Activated CD4-positive, CD25-positive, alpha-beta regulatory T cell treated with anti-CD3 and anti-CD28 coated beads, Interleukin-2, amount 50 U/mL, for 24 hours (primary cell): ENCODE results near the gene ZNF483.
"Not testable (repeated sequence)": the region's sequence is repeated elsewhere in the genome, so short reads cannot be mapped to it uniquely, and the experiment has no call there.

ENCODE experiments used
- ATAC-seq, 2 donors: fragments of 150-1000 bp; cut with Tn5 transposase; one replicate each; pipeline ENCODE4 v1.10.0; 2021; ENCODE audit warnings: mild to moderate bottlenecking in 1 of 2, moderate library complexity in 1 of 2

ZNF483 gene

DNA sequence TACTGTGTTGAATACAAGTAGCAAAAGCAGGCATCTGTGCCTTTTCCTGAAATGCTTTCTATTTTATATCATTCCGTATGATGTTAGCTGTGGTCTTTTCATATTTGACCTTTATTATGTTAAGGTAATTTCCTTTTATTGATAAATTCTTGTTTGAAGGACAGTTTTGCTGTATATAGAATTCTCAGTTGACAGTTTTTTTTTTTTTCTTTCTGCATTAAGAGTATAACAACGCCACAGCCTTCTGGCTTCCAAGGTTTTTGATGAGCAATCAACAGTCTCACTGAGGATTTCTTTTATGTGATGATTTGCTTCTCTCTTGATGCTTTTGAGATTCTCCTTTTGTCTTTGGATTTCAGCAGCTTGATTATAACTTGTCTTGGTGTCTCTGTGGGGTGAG lies 23.6 kb downstream of the ZNF483 start:
- ATAC-seq: no peak

DNA sequence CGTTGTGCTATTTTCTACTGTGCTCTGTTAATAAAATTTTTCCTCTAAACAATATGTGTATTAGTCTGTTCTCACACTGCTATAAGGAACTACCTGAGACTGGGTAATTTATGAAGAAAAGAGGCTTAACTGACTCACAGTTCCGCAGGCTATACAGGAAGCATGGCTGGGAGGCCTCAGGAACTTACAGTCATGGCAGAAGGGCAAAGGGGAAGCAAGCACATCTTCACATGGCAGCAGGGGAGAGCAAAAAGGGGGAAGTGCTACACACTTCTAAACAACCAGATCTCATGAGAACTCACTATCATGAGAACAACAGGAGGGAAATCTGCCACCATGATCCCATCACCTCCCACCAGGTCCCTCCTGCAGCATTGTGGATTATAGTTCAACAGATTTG lies 30.4 kb downstream of the ZNF483 start:
- not testable (repeated sequence) for ATAC-seq

DNA sequence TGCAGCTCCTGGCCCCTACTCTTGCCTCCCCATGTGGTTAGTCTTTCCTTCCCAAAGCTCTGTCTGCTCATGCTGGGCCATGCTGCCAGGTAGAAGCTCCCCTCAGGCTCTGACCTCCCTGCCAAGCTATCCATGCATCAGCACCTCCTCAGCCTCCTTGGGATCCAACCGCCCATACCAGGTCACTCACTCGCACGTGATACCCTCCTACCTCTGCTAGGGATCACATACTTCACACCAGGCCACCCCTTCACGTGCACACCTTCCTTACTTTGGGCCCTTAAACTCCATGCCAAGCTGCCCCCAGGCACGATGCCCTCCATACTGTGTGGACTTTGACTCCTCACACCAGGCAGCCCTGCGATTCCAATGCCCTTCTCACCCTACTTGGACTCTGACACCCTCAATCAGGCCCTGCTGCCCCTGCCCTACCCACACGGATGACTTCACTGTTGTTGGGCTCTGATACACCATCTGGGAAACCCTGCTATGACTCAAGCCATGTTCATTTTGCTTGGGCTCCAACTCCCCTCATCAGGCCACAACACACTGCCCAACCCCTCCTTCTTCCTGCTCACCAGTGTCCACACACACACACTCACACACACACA lies 34.1 kb downstream of the ZNF483 start:
- ATAC-seq: no peak

DNA sequence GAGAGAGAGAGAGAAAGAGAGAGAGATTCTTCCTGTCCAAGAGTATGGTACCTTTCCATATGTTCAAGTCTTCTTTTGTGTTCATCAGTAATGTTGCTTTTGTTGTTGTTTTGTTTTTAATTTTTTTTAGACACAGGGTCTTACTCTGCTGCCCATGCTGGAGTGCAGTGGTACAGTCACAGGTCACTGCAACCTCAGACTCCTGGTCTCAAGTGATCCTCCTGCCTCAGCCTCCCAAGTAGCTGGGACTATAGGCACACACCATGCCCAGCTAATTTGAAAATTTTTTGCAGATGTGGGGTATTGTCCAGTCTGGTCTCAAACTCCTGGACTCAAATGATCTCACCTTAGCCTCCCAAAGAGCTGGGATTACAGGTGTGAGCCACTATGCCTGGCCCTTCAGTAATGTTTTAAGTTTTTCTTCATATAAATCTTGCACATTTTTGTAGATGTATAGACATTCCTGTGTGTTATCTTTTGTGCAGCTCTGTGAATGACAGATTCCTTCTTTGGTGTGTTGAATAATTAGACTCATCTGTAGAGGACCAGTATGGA lies 36.3 kb downstream of the ZNF483 start:
- ATAC-seq: no peak

DNA sequence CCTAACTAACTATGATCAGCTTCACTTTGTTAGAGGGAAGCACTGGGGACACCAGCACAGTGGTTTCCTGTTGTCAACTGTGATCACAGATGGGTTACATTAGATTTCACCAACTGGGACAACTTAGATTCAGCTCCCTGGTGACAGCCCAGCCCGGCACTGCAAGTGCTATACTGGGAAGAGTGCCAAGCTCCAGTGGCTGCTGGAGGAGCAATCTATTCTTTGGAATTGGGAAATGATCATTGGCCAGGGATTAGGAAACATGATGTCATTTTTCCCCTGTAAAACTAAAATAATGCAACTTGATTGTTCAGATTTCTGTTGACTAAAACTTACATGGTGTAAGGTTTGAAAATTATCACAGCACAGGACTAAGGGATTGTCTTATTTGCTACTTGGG lies 41.3 kb downstream of the ZNF483 start:
- no peak for ATAC-seq

DNA sequence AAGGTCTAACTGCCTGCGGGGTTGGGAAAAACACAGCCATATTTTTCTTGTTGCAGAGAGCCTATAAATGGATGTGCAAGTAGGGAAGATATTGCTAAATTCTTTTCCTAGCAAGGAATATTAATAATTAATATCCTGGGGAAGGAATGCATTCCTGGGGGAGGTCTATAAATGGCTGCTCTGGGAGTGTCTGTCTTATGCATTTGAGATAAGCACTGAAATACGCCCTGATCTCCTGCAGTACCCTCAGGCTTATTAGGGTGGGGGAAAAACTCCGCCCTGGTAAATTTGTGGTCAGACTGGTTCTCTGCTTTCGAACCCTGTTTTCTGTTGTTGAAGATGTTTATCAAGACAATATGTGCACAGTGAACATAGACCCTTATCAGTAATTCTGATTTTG lies 43.1 kb downstream of the ZNF483 start:
- ATAC-seq: not testable (repeated sequence)

DNA sequence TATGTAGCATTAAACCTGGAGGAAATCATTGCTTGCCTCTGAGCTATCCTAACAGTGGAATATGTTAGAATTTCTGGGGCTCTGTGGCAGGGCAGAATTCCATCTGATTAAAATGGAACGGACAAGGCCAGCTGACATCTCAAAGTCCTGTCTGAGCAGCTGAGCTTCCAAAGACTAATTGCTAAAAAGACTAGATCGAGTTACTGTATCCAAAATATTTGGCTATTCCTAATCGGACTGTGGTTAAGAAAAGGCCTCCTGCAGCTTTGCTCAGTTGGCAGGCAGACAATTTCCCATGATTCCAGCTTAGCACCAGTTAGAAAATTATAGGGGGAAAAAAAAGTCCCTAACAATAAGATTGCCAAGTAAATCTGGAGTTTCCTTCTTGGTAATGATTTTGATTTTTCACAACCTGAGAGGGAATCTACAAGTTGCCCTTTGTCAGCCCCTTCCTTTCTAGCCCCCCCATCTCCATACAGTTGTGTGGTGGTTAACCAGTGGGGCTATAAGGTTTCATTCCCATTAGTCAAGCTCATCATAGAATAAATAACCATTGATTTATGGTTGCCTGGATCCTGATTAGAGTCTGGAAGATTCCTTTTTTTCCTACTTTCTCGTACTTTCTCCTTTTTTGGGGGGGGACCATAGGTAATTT lies 48.1 kb downstream of the ZNF483 start:
- no peak for ATAC-seq

DNA sequence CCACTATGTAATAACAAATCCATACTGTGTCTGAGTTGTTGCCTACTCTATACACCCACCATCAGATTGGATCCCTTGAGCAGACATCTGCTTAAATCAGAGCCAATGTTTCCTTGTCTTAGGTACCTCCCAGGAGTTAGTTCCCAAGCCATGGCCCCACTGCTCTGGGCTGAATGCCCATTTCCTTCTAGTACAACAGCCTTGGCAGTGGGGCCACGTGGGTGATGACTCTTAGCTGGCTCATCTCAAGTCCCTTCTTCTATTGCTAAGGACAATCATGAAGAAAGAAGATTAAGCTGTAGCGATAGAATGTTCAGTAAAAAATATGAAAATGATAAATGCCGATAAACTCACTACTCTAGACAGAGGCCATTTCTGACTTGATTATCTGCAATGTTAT lies 57.9 kb downstream of the ZNF483 start:
- no peak for ATAC-seq

DNA sequence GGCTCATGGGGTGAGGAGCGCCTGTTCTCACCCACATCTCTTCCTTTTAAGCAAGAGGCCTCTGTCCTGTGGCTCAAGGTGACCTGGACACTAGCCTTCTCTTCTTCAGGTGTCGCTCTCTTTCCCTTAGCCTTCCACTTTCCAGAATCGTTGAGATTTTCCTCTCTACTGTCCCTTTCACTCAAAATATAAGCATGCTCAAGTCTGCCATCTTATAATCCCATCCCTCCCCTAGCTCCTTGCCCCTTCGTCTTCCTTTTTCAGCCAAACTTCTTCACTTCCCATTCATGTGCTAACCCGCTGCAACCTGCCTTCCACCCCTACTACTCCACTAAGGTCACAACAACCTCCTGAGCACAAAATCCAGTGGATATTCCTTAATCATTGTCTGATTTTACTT lies 61.4 kb downstream of the ZNF483 start:
- no peak for ATAC-seq

DNA sequence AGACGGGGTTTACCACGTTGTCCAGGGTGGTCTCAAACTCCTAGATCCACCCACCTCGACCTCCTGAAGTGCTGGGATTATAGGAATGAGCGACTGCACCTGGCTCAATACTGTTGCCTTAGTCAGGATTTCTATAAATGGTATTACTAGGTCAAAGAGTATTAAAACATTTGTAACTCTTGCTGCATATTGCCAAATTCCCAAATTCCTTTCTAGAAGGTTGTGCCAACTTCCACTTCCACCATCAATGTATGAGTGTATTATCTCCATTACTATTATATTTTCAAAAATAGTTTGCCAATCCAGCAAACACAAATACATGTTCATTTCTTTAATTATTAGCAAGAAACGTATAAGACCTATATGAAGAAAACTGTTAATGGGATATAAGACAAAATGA lies 63.9 kb downstream of the ZNF483 start:
- no peak for ATAC-seq

DNA sequence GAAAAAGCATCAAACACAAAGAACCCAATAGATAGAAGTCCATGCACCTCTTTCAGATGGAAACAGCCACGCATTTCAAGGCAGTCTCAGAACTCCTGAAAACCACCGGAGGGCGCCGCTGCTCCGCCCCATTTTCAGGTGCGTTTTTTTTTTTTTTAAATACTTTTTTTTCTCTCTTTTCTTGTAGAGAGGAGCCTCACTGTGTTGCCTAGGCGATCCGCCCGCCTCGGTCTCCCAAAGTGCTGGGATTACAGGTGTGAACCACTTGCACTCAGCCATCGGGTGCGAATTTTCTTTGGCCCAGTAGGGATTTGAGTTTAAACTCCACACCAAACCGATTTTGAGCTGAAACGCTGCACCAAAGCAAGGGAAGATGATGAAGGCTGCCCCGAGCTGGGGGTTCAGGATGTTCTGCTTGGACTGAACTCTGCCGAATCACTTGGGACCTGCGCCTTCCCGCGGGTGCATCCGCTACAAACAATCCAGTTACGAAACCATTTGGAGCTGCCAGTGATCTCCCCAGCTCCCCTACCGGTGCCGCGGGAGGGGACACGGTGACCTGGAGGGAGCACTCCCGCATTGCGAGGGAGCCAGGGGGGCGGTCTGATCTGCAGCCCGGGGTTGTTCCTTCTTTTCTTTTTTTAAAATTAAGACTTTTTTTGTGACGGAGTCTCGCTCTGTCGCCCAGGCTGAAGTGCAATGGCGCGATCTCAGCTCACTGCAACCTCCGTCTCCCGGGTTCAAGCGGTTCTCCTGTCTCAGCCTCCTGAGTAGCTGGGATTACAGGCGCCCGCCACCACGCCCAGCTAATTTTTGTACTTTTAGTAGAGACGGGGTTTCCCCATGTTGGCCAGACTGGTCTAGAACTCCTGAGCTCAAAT lies 73.1 kb downstream of the ZNF483 start:
- peak; percentile 26 to 59 for ATAC-seq

DNA sequence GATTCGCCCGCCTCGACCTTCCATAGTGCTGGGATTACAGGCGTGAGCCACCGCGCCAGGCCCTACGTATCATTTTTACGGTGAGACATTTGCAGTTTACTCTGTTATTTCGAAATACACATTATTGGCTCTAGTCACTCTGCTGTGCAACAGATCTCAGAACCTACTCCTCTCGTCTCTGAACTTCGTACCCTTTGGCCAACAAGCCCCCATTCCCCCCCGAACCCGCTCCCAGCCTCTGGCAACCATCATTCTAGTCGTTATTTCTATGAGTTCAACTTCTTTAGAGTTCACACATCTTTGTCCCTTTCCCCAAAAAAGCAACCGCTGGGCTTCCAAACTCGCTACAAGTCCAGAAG lies 73.7 kb downstream of the ZNF483 start:
- ATAC-seq: no peak

DNA sequence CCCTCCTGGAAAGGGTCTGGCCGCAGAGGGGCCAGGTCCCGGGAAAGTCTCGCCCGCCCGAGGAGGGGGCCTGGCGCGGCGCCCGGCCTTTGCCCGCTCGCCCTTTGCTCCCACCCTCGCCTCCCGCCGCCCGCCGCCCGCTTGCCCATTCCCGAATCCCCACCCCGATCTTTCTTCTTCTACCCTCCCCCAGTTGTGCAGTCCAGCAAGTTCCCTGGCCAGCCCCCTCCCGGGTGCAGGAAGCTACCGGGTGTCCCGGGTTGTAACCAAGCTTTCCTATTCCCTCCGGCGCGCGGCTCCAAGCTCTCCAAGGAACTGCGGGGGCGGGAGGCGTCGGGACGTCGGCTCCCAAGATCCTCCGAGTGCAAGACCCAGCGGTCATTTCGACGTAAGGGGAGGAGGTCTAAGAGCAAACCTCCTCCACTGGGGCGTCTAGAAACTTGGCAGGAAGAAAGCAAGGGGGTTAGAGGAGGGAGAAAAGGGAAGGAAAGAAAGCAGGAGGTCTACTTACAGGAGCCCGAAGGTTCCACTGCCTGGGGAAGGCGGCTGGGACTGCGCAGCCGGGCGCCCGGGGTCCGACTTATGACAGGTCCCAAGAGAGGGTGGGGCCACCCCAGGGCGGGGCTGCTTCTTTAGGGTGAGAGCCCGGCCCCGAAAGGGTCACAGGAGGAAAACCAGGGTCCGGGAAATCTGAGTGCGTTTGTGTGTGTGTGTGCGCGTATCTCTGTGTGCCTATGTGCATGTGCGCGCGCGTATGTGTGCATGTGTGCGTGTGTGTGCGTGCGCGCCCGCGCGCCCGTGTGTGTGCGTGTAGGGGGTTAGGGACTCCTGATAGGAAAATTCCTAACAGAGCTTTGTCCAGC lies 74.3 kb downstream of the ZNF483 start, which contains the start of gene PTGR1:
PTGR1 (minus strand) TSS at position 556 of the 863 bp plus-strand sequence. CDS start 2,225 bp downstream, outside the sequence.
- peak in 1 of 2 donors; percentile 30 for ATAC-seq

DNA sequence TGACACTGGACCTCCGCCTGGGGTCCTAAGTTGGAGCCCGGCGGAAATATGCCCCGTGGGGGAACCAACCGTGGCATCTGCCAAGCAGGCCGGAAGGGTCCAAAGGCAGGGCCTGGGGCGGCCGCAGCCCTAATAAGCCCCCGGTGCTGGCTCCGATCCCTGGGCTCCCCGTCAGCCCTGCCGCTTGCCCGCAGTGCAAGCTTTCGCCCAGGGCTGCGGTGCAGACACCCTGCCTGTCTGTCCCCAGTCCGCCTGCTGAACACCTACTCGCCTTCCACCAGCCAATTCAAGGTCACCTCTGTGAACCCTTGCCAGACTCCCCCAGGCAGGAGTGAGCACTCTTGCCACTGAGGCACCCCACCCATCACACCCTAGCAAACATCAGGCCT lies 75.0 kb downstream of the ZNF483 start:
- ATAC-seq: no peak

DNA sequence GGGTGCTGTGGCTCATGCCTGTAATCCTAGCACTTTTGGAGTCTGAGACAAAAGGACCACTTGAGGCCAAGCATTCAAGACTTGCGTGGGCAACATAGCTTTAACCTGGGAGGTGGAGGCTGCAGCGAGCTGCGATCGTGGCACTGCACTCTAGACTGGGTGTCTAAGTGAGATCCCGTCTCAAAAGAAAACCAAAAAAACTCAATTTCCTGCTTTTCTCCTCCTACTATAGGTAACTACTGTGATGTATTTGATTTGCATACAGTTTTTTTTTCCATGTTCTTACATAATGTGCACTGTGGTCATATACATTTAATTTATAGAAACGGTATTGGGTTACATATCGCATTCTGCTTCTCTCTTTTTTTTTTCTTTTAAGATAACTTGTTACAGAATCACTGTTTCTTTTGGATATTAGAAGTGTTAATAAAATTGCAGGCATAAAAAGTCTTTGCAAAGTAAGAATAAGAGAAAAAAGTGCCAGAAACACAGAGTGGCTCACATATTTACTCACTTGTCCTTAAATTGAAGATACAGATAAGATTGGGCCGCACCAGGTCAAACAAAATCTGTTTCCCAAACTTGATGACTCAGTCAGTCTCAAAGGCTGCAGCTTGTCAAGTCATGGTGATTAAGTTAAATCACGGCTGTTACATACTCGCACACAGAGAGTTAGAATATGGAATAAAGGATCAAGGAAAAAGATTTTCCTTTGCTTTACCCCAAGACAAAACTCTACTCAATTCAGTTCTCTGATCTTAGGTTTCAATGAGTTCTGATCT lies 76.4 kb downstream of the ZNF483 start:
- no peak for ATAC-seq

DNA sequence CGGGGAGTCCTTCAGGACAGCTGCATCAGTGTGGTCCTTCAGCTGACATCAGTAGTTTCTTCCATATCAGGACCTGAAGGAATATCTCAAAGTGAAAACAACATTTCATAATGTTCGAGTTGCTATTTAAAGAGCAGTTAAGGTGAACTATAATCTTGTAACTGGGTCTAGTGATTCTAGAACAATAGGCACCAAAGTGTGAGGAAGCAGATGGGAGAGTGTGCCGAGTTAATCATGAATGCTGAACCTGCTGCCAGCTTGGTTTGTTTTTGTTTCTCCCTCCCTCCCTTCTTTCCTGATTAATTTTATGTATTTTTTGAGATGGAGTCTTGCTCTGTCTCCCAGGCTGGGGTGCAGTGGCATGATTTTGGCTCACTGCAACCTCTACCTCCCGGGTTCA lies 78.1 kb downstream of the ZNF483 start:
- no peak for ATAC-seq

DNA sequence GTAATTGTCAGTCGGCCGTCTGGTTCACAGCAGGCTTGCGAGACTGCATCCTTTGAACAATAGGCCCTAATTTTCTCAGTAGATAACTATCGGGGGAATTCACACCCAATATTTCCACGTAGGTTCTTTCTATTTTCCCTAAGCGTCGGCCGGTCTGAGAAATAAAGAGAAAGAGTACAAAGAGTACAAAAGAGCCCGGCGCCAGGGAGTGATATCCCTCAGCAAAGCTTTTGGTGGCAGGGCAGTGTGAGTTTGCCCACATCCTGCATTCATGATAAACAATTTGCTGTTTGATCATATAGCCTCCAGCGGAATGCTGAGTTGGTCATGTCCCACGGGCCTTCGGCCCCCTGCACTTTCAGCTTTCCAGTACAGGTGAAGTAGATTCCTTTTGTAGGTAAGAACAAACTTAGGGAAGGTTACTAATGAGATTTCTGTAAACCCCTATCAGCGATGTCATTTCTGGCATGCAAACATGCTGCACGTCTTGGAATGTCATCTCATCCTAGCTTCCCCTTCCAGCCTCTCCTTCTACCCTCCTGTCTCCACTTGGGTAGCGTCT lies 79.2 kb downstream of the ZNF483 start:
- no peak for ATAC-seq

DNA sequence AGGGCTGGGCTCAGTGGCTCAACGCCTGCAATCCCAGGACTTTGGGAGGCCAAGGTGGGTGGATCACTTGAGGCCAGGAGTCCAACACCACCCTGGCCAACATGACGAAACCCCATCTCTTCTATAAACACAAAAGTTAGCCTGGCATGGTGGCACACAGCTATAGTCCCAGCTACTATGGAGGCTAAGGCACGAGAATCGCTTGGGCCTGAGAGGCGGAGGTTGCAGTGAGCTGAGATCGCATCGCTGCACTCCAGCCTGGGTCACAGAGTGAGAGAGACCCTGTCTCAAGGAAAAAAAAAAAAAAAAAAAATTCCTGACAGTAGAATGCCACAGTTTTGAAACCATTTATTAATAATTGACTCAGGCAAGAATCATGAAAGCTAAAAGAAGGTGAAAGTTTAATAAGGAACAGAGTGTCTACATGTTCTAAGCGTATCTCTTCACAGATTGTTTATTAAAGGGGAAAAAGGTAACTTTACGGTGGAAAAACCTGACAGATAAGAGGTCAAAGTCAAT lies 80.1 kb downstream of the ZNF483 start:
- no peak for ATAC-seq

DNA sequence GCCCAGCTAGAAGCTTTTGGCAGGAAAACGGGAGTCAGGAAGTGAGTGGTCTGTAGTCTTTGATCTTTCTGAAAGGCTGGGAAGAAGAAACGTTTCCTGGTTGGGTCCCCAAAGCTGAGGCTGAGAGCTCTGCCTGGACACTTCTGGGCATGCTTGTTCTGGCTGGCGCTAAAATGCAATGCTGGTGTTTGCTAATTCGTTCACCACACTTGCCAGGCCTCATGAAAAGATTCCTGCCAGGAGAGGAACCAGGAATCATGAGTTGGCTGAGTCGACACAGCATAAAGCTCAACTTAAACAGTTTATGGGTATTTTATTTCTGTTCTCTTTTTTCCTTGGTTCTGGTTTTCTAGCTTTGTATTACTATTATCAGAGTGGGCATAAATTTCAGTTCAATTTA lies 85.2 kb downstream of the ZNF483 start:
- no peak for ATAC-seq

DNA sequence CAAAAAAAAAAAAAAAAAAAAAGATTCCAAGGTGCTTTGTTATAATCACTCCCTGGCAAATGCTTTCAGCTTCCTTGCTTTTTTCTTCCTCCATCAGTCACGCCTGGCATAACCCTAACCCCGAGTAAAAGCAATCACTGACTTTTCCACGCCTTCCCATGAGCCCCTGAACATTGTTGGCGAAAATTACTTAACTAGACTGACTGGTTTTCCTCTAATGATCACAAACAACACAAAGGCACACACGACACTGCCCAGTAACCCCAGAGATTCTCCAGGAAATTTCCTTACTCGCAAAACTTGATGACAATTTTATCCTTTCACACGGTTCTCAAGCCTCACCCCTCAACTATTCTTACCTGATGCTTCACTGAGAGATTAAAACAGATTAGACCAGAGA lies 85.9 kb downstream of the ZNF483 start:
- no peak for ATAC-seq

DNA sequence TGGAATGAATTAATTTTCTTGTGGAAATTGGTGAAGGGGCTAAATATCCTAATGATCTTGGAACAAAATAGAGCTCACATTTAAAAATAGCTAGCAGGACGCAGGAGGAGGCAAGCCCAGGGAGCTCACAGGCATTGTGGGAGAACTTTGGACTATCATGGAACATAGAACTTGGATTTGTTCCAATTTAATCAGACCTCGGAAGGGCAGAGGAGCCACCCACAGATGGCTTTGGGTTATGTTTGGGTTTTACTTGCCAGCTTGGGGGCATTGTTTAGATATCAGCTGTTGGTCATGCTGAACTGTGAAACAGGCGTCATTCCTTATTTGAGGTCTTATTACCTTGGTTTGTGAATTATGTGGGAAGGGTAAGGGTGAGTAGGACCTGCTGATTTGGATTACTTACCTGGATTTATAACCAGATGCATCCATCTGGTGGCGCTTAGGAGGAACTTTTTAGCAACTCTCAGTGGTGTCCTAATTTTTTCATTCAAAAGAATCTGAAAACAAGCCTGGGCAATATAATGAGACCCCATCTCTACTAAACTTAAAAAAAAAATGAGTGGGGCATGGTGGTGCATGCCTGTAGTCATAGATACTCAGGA lies 88.6 kb downstream of the ZNF483 start:
- ATAC-seq: no peak
